ENCODE data around the gene TAS2R1.

Gene TAS2R1

GRCh38 chr5:9582406-9582805 lies 47.7 kb downstream of the TAS2R1 start:
- DNase-seq: no peak
